Mesenteric fat pad (tissue), 1 donor: ENCODE results near the gene PARP12. TPM values are rescaled to one million over a fixed set of nuclear protein-coding genes. Genes with fewer than 3 reads are reported as not detected.

Experiments used
- DNase-seq: peaks from one replicate; pipeline ENCODE4 v3.0.0-alpha.2; 2020; ENCODE audit warnings: low spot score
- total RNA-seq: library from RNA; stranded (reverse); fragmentation: NEBNext Ultra II Directional; extraction: Animal tissue kit (Norgen Biotek cat#: 25700); gene quantifications from one replicate; pipeline ENCODE4 v1.2.1, GENCODE V29; 2021
- donor health status: DM: yes; HTN: yes; CAD: no.

PARP12 gene
- total RNA-seq, 1 donor from 2014 or later = 43.8 TPM

DNA sequence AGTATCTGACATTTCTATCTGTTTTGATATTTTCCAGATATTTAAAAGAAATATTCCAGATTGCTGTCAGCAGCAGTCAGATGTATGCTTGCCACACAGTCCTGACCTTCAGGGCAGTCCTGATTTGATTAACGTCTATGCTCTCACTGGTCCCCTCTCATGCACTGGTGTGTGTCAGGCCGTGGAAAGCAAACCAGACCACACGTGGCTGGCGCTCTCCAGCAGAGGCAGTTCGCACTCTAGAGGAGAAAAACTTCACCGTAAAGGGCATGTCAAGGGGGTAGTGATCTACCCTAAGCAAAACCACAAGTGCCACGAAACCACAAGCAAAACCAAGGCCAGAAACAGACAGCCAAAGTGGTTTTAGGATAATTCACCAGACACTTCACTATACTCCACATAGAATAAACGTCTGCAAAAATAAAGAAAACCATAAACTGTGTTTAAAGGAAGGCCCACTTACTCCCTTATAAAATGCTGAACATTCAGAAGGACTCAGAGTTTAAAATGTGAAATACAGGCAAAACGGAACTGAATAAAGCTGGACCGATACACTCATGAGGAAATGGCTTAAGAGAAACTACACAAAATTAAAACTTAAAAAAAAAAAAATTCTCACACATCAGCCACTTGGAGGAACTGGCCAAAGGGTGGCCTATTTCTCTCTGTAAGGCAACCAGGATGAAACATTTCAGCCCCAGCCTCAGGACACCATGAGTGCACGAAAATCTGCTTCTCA lies 26.4 kb downstream of the PARP12 start:
- no peak for DNase-seq

DNA sequence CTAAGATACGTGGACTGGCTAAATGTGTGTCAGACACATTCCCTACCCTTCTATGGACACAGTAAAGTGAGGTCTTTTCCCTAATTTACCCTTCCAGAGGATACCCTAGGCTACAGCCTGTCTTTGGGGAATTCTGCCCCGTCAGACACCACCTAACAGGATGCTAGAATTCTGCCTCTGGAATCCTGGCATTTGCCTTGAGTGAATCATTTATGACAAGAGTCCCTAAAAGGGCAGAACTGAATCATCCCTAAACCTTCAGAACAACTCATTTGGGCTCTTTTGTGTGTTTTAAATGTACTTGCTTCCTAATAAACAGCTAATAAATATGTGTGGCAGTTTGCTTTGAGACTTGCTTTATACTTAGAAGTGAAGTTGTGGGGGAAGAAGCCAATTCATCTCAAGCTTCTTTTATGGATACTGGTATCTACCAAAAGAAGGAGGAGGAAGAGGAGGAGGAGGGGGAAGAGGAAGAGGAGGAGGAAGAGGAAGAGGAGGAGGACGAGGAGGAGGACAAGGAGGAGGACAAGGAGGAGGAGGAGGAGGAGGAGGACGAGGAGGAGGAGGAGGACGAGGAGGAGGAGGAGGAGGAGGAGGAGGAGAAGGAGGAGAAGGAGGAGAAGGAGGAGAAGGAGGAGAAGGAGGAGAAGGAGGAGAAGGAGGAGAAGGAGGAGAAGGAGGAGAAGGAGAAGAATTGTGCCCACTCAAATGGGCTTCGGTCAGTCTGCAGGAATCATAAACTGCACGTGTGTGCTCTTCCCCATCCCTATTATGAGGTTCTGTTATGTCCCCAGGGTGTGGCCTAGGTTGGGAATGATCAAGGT lies 27.1 kb downstream of the PARP12 start:
- no peak for DNase-seq

DNA sequence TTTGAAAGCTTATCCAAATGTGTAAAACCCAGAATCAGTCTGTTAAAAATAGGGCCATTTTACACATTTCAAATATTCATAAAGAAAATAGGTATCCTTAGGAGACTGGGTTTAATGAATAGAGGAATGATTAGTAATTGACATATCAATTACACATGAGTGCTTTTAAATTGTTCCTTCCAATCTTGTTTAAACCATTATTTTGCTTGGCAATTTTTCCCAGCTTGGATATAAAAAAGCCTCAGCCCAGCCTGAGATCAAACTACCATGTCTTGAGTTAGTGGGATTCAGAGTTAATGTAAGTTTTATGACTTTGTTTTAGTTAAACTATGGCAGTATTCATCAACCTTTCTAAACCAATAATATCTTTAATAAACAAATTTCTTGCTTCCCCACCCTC lies 28.3 kb downstream of the PARP12 start:
- no peak for DNase-seq

DNA sequence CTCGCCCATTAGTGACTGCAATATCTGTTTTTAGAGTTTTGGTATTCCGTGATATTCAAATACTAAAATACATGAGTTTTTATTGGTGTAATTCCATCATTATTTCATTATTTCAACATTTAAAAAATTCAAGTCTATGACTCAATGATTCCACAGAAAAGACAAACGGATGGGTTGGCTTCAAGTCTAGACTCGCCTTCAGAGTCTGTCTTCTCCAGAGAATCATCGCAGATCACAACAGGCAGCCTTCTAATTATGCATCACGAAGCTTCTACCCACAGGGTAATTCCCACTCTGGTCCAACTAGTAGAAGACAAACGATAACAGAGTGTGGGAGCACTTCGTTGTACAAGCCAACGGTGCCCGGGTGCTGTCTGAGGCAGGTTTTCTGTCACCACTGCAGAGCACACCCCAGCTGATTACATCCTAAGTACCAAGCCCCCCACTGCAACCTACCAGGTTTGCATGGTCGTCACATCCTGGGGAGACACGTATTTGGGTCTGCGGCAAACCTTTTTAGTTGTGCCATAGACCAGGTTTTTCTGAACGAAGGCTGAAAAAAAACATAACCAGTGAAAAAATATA lies 28.9 kb downstream of the PARP12 start:
- no peak for DNase-seq

DNA sequence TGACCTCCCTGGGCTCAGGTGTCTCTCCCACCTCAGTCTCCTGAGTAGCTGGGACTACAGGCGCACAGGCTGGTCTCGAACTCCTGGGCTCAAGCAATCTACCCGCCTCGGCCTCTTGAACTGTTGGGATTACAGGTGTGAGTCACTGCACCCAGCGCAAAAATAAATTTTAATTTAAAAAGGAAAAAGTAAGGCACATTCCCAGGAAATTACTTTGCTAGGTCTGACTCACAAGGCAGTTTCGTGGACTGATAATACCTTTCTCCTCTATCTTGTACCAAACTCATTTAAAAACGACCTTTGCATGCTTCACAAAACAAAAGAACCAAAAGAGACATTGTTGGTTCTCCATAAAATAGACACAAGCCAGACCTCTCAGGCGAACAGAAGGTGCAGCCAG lies 29.7 kb downstream of the PARP12 start:
- no peak for DNase-seq

DNA sequence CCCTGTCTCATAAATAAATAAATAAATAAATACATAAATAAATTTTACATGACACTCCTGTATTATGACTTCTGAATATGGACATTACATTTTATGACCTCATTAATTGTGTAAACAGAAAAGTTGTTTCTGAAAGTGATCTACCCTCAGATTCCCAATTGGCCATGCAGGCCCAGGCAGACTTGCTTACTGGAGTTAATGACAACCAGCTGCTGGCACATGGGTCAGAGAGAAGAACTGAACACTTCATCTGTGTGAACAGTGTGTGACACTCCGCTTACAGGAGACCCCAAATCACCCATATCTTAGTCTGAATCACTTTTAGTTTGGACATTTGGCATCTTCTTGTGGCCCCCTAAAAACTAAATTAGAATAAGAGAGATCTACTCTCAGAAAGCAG lies 31.4 kb downstream of the PARP12 start:
- no peak for DNase-seq

DNA sequence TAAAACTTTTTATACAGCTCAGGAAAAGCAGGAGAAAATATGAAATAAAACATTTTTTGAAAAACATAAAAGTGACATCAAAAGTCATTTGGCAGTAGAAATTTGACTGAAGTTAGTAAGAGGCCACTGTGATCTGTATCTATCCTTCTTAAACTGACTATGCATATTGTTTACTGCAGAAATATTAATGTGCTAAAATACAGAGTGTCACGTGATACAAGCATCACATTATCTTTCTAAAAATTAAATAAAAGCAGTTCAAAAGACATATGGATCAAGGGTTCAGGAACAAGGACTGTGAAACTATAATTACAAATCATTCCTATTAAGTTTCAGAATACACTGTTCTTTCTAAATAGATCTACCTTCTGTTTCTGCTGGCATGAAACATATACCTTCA lies 33.7 kb downstream of the PARP12 start:
- DNase-seq = no peak

DNA sequence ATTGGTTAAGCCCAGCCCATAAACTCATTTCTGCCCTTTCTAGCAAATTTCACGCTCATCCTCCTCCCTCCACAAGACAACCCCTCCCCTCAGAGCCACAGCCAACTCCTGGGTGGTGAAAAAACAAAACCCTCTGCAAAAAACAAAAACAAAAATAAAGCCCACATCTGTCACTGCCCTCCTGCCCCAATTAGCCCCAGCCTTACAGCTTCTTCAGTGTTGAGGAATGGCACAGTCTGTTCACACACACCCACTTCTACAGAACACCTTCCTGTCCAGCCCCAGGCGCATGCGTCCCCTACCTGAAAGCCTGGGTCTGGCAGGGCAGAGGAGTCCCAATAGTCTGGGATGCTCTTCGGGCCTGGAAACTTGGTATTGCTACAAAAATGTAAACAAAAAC lies 34.4 kb downstream of the PARP12 start:
- DNase-seq = no peak

DNA sequence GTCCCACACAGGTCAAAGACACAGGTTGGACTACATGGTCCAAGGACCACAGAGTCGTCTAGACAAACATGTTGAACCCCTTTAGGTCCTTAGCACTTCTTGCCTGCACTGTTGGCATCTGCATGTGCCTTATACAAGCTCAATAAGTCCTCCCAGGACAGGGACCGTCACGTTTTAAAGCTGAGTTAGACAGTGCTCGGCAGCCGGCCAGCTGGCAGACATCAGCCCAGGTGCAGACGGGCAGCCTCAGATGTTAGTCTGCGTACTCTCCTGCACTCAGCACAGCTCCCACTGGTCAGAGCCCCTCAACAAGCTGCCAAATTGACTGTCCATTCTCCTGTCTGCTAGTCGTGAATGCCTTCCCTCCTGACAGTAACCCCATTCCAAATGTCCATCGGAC lies 34.9 kb downstream of the PARP12 start:
- no peak for DNase-seq

DNA sequence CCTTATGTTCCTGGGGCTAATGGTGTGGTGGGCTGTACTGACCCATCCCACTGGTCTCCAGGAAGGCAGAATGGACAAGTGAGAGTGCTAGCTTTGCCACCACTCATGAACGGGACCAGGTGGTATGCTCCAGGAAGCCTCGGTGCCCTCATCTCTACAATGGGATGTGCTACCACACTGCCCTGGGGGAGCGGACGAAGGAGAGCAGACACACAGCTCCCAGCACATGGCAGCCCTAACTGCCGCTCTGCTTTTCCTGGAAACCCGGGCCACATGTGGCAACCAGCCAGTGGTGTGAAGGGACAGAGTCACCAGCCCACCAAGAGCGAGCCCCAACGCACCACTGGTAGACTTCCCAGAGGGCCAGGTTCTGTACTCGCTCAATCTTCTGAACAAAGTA lies 35.8 kb downstream of the PARP12 start:
- no peak for DNase-seq

DNA sequence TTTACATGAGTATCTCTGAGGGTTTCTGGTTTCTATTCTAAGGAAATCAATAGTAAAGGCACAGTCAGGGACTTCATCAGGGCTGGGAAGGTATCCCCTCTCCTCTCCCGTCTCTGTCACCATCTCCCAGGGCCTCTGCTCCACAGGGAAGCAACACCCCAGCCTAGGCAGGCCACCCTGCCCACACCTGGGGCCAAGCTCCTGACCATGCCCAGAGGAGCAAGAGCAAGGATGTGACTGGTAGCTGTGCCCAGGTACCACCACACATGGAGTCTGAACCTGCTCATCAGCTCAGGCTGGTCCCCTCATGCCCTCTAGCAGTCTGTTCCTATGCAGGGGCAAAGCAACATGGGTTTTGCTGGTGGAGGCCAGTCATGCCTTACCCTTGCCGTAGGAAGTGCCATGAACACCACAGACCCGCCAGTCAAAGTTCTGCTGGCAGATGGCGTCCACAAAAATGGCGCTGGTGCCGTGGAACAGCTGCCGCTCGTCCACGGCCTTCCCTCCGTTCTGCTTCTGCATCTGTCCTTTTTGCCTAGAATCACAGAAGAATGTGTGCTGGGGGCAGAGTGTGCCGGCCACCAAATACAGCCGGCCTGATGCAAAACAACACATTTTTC lies 36.8 kb downstream of the PARP12 start:
- no peak for DNase-seq

DNA sequence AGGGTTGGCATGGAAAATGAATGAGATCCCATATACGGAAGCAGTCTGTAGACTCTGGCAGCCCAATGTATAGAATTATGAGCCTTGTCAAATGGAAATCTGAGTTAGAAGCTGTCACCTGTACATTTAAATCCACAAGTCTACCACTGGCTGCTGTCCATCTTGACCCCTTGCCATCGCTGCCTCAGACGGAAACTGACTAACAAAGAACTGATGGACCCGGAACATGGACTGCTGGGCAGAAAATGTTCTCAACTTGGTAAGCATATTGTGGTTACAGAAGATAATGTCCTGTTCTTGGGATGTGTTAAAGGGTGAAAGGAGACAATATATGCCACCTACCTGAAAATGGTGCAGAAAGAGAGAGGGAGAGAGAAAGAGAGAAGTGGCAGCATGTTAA lies 37.5 kb downstream of the PARP12 start:
- no peak for DNase-seq

DNA sequence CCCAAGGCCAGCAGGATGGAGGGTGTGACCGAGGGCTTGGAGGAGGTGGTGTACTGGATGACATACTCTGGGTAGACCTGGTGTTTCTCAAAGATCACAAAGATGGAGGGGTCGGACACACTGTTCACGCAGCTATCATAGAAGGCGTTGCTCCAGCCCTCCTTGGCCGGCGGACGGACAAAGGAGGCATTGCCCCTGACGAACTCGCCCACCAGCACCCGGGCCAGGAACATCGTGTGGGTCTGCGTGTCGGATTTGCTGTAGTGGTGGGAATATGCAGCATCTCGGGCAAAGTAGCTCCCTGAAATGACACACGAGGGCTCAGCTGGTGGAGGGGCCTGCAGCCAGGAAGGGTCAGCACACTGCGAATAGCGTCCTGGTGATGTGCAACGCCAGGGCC lies 38.2 kb downstream of the PARP12 start:
- no peak for DNase-seq

DNA sequence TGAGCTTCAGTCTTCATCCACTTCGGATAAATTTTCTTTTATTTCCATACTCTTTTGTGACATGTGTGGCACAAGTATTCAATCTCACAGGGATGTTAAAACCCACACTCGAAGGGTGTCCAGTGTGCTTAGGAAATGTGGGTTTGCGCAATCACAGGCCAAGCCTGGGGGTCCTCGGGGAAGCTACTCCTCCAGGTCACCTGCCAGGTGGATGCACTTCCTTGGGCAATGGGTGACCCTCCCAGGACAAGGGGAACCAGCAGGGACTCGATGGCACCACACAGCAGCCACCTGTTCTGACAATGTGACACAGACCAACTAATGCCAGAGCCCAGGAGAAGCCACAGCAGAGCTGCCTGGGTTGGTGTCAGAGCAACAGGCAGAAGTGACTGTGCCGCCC lies 39.0 kb downstream of the PARP12 start:
- no peak for DNase-seq

DNA sequence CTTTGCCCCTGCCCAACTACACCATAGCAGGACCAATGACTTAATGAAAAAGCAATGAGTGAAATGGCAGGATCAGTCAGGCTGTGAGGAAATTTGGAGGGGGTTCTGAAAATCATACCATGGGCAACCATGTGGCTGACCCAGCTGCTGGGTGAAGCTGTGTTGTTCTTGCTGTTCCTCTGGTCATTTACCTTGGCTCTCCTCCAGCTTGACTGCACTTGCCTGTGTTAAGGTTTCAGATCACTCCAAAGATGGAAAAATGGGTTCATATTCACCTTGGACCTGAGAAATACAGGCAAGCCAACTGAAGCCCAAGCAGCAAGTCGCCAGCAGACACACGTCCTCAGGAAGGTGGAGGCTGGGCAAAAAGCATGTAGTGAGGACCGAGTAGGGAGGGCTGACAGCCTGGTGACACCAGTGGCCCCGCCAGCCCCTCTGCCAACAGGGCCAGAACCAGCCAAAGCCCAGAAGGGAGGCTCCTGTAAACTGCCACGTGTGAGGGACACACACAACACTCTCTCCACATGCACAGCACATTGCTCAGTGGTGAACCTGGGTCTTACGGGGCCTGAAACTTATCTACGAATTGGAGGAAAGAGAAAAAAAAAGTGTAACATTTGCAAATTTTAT lies 40.1 kb downstream of the PARP12 start:
- DNase-seq = no peak

DNA sequence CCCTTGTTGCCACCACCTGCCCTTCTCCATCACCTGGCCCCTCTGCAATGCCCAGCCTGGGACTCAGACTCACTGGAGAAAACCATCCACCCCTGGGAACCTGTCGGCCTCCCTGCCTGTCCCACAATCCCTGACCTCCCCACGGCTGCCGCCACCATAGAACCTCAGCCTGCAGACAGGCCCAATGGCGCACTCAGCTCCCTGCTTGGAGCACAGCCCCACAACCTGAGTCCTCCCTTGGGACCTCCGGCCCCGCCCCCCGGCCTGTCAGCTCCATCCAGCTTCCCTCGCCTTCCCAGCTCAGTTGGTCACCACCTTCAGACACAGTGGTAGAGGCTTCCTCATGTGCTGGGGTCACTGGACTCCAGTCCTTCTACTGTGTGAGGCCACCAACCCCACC lies 41.1 kb downstream of the PARP12 start:
- DNase-seq = no peak

DNA sequence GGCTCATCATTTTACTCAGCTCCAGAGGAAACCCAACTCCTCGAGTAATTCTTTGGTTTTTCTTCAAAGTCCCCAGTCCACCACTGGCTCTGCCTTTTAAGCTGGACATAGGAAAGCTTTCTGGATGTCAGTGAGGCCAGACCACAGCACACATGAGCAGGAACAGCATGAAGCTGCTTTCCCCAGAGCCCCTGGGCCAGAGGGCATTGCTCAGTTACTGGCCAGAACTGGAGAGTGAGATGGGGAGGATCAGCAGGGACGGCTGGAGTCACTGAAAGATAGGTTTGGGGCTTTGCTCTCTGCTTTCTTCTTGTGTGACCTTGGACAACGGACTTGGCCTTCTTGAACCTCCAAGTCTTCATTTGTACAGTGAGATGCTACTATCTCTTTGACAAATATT lies 43.1 kb downstream of the PARP12 start:
- peak; percentile 71 for DNase-seq

DNA sequence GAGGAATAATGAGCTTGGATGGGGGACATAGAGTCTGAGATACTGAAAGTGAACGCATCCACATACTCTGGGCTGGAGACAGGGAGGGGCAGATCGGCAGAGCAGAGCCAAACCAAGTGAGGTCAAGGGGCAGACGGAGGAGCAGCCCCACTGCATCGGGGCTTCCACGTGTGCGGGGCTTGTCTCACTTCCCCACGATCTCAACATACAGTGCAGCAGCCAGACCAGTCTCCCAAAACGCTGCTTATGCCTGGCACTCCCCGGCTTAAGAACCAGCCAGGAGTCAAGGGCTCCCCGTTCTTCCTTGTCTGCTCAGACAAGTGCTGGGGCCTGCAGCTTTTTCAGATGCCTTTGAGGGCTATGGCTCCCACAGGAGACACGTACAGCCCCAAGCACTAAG lies 43.6 kb downstream of the PARP12 start:
- DNase-seq = no peak

DNA sequence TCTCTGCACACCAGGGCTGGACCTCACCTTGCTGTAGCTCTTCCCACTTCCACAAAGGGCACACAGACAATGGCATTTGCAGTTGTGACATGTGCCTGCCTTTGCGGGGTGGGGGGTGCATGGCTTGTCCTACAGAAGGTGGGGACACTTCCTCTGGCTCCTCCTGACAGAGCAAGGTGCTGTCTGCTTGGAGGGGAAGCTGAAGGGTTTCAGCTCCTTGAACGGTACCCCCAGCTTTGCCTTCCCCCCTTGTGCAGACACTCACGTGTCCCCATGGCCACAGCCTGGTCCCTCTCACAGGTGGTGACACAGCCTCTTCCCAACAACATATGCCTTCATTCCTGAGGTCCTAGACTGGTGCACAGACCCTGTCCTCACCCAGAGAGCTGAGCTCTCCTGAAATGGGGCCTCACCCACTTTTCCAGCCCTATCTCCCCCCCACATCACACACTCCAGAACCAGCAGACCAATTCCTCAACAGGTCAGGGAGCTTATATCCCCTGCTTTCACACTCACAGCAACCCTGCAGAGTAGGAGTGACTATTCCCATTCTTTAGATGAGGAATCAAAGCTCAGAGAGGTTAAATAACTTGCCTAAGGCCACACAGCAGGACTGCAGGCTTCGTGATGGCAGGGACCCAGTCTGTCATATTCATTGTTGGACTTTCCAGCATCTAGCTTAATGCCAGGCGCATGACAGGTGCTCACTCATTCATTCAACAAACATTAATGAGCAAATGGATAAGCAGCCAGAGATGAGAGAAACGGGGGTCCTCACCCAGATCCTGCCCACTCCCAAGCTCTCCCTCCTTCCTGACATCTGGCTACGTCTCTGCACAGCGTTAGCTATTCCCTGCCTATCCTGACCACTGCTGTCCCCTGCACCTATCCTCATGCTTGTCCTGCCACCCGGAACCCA lies 44.4 kb downstream of the PARP12 start:
- peak; percentile 65 for DNase-seq

DNA sequence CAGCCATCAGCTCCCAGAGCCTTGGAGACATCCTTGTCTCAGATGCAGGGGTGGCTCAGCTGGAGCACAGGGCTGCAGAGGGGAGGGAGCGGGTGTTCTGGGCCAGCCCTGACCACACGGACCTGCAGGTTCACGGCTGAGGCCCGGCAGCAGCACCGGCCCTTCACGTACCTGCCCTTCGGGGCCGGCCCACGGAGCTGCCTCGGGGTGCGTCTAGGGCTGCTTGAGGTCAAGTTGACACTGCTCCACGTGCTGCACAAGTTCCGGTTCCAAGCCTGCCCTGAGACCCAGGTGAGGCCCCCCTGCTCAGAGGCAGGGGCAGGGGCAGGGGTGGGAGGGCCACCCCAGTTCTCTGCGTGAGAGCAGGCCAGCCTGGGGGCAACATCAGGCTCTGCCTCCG lies 45.2 kb downstream of the PARP12 start:
- peak; percentile 86 for DNase-seq
